B cell (primary cell): ENCODE results near the gene MAP3K21. TPM values are rescaled to one million over a fixed set of nuclear protein-coding genes. Genes with fewer than 3 reads are reported as not detected.

ENCODE experiments used
- ATAC-seq: fragments of 200-7000 bp; cut with Tn5 transposase; one replicate; pipeline ENCODE4 v1.10.0; 2021; ENCODE audit warnings: low read depth, mild to moderate bottlenecking, moderate number of reproducible peaks, moderate library complexity
- CTCF ChIA-PET: fragments of 350-600 bp; sonication (Branson Sonifier 250); formaldehyde crosslinking; loops from one replicate; lab custom pipeline; 2021; ENCODE audit warnings: antibody characterized with exemption, inconsistent platforms; lab: Charles Lee
- POLR2A ChIA-PET: fragments of 350-600 bp; sonication (Branson Sonifier 250); formaldehyde crosslinking; loops from one replicate; lab custom pipeline; 2021; ENCODE audit warnings: antibody characterized with exemption; lab: Charles Lee
- DNase-seq: peaks from one replicate; pipeline ENCODE4 v3.0.0; 2013
- H2AFZ ChIP-seq: 2 replicates; pipeline ENCODE4 v1.6.1; 2012; ENCODE audit warnings: mild to moderate bottlenecking, low read depth, low read length; ENCODE audit not compliant: insufficient read depth, poor library complexity, severe bottlenecking
- H3K27ac ChIP-seq, 2 donors: 1 replicate in 1 of 2; 2 replicates in 1 of 2; pipeline ENCODE4 v1.5.1; 2012 to 2013; ENCODE audit warnings: low read length in 2 of 2, mild to moderate bottlenecking in 2 of 2, moderate library complexity in 1 of 2
- H3K27me3 ChIP-seq, 4 experiments: fragments of 200-600 bp in 1 of 4; sonication (generic) in 1 of 4; replicated peaks in 1 of 4; 1 replicate in 2 of 4; 2 replicates in 2 of 4; pipeline versions ENCODE4 v1.6.1 to v1.7.0; 2013 to 2016; ENCODE audit warnings: low read length in 3 of 4, mild to moderate bottlenecking in 2 of 4, mixed read lengths in 1 of 4, moderate library complexity in 1 of 4; ENCODE audit not compliant: insufficient read depth in 4 of 4, control insufficient read depth in 3 of 4; ENCODE audit errors: control extremely low read depth in 1 of 4
- H3K36me3 ChIP-seq, 2 experiments: replicated peaks in 1 of 2; 1 replicate in 1 of 2; 2 replicates in 1 of 2; pipeline versions ENCODE4 v1.6.1 to v1.7.1; 2013; ENCODE audit warnings: low read length in 1 of 2; ENCODE audit not compliant: insufficient read depth in 2 of 2, control insufficient read depth in 1 of 2; ENCODE audit errors: control extremely low read depth in 1 of 2, extremely low read depth in 1 of 2
- H3K4me1 ChIP-seq, 2 donors: fragments of 200-600 bp in 1 of 2; sonication (generic) in 1 of 2; 1 replicate in 1 of 2; 2 replicates in 1 of 2; pipeline versions ENCODE4 v1.5.1 to v1.6.1; 2013 to 2017; ENCODE audit warnings: low read length in 2 of 2; ENCODE audit not compliant: control insufficient read depth in 2 of 2, insufficient read depth in 2 of 2
- H3K4me2 ChIP-seq: replicated peaks from 2 replicates; pipeline ENCODE3; 2012; ENCODE audit warnings: mild to moderate bottlenecking, low read depth, low read length; ENCODE audit not compliant: poor library complexity, severe bottlenecking
- H3K4me3 ChIP-seq, 5 experiments: fragments of 200-600 bp in 1 of 5; sonication (generic) in 1 of 5; 1 replicate in 3 of 5; 2 replicates in 2 of 5; pipeline versions ENCODE4 v1.5.1 to v1.7.0; 2011 to 2016; ENCODE audit warnings: low read length in 4 of 5, mild to moderate bottlenecking in 4 of 5, low read depth in 2 of 5, control low read depth in 1 of 5, moderate library complexity in 1 of 5; ENCODE audit not compliant: insufficient read depth in 1 of 5; ENCODE audit errors: control extremely low read depth in 1 of 5, extremely low read depth in 1 of 5
- H3K79me2 ChIP-seq: fragments of 200-600 bp; sonication (generic); one replicate; pipeline ENCODE4 v1.6.0; 2016; ENCODE audit warnings: low read length; ENCODE audit not compliant: control insufficient read depth, insufficient read depth
- H3K9ac ChIP-seq: fragments of 200-600 bp; sonication (generic); 2 replicates; pipeline ENCODE4 v1.6.1; 2017; ENCODE audit warnings: mild to moderate bottlenecking, low read length, moderate library complexity
- H3K9me3 ChIP-seq, 3 donors: one replicate each; pipeline versions ENCODE4 v1.6.1 to v1.7.1; 2013; ENCODE audit warnings: low read length in 2 of 3; ENCODE audit not compliant: control insufficient read depth in 2 of 3, insufficient read depth in 1 of 3; ENCODE audit errors: control extremely low read depth in 1 of 3
- H4K20me1 ChIP-seq: 2 replicates; pipeline ENCODE4 v1.6.0; 2012; ENCODE audit warnings: mild to moderate bottlenecking, low read length; ENCODE audit not compliant: insufficient read depth, control insufficient read depth, poor library complexity, severe bottlenecking
- H3K27ac Mint-ChIP-seq: one replicate; pipeline ENCODE4 v1.8.0; 2021; ENCODE audit warnings: mixed read lengths
- H3K27me3 Mint-ChIP-seq: one replicate; pipeline ENCODE4 v1.8.0; 2021; ENCODE audit warnings: mixed read lengths
- H3K4me1 Mint-ChIP-seq: one replicate; pipeline ENCODE4 v1.8.0; 2021; ENCODE audit warnings: mixed read lengths
- H3K4me3 Mint-ChIP-seq: one replicate; pipeline ENCODE4 v1.8.0; 2021; ENCODE audit warnings: mixed read lengths
- H3K9me3 Mint-ChIP-seq: one replicate; pipeline ENCODE4 v1.8.0; 2022; ENCODE audit warnings: mixed read lengths; ENCODE audit not compliant: insufficient read depth
- CTCF ChIP-seq: fragments of 200-600 bp; IDR thresholded peaks from one replicate; pipeline ENCODE4 v1.8.0; 2022; ENCODE audit warnings: antibody characterized with exemption, mild to moderate bottlenecking
- EZH2 ChIP-seq: IDR thresholded peaks from 2 replicates; pipeline ENCODE4 v1.6.1; 2012; ENCODE audit warnings: borderline replicate concordance, low read depth, mild to moderate bottlenecking, moderate library complexity, low read length; ENCODE audit not compliant: insufficient read depth, poor library complexity, severe bottlenecking
- WGBS: methylation state at CpG from one replicate; pipeline ENCODE4 v1.1.5; 2013; ENCODE audit warnings: missing lambda C conversion rate; ENCODE audit not compliant: insufficient coverage; 5-methylcytosine and 5-hydroxymethylcytosine counted together
- intact Hi-C: fragments of 100-400 bp; cut with micrococcal nuclease; formaldehyde crosslinking; loops from one replicate; pipeline ENCODE4 v1.10.0; 2022
- polyA plus RNA-seq: library from polyadenylated mRNA; depleted of rRNA; stranded (reverse); fragments of >200 nt; gene quantifications from 2 replicates; pipeline ENCODE4 v1.2.3, GENCODE V29; 2012
- total RNA-seq, 2 donors: library from RNA; stranded (reverse); fragments of 120-200 nt in 1 of 2; gene quantifications; 1 replicate in 1 of 2; 2 replicates in 1 of 2; pipeline versions ENCODE4 v1.2.3 to v1.2.4, GENCODE V29; 2013 to 2022

The MAP3K21 gene
- total and polyA plus RNA-seq, 2 donors (not counting 1 experiment from before 2014, with no cell fraction given), result 1.5 to 3.7 TPM

GRCh38 chr1:233315718-233316301 is 11.7 kb upstream of the MAP3K21 start:
- H4K20me1 ChIP-seq, result no peaks in the 10 kb centered on the region
- H3K4me2 ChIP-seq, result no peak overlapping the region
- H3K27me3 Mint-ChIP-seq, result peaks cover 21% of the 10 kb centered on the region

More at GRCh38 chr1:233315718-233316301, 11.7 kb upstream of the MAP3K21 start:
- no peaks in the 10 kb centered on the region for H3K79me2 ChIP-seq
- no peaks in the 10 kb centered on the region for H3K4me1 Mint-ChIP-seq
- POLR2A ChIA-PET, result no interaction called here
- H3K9ac ChIP-seq, result no peak overlapping the region
- WGBS, result no CpG with 5 or more reads among the region's 1 CpG
- H3K9me3 Mint-ChIP-seq, result no peaks in the 10 kb centered on the region
- no peak overlapping the region for H3K27ac ChIP-seq
- intact Hi-C loops, result no loop called here
- CTCF ChIA-PET, result interaction anchor here (1.1 to 3.0 kb wide), 3 partner anchors 8 to 475 kb away, joined by 3 to 9 read pairs (median 3); no protein-coding TSS in a partner anchor
- no peak for TF ChIP-seq EZH2
- TF ChIP-seq CTCF, result no peak
- no peak for DNase-seq
- ATAC-seq, result no peak
- H3K4me1 ChIP-seq, result no peaks in the 10 kb centered on the region
- no peaks in the 10 kb centered on the region for H3K9me3 ChIP-seq
- H3K27ac Mint-ChIP-seq, result no peak overlapping the region
- no peaks in the 10 kb centered on the region for H3K36me3 ChIP-seq
- H3K27me3 ChIP-seq, result peaks cover 0 to 6% (median 0%) of the 10 kb centered on the region in 4 experiments
- H3K4me3 ChIP-seq, result no peak overlapping the region
- no peak overlapping the region for H2AFZ ChIP-seq
- no peak overlapping the region for H3K4me3 Mint-ChIP-seq
